WTC11 (cell line): ENCODE data around the gene KLF13. TPM values are rescaled to one million over a fixed set of nuclear protein-coding genes. Genes with fewer than 3 reads are reported as not detected.

Experiments used
- ATAC-seq: fragments of 200-7000 bp; cut with Tn5 transposase; 2 replicates; pipeline ENCODE4 v1.10.0; 2021; ENCODE audit warnings: mild to moderate bottlenecking, moderate library complexity
- CTCF ChIA-PET: fragments of 300-600 bp; sonication (Branson Sonifier 250); formaldehyde crosslinking; loops from one replicate; lab custom pipeline; 2021; ENCODE audit warnings: antibody characterized with exemption; lab: Charles Lee
- POLR2A ChIA-PET: fragments of 350-600 bp; sonication (Branson Sonifier 250); formaldehyde crosslinking; loops from one replicate; lab custom pipeline; 2021; ENCODE audit warnings: antibody characterized with exemption; lab: Charles Lee
- DNase-seq: peaks from one replicate; pipeline ENCODE4 v3.0.0; 2021; ENCODE audit warnings: low spot score
- H3K27ac Mint-ChIP-seq: 2 replicates; pipeline ENCODE4 v1.8.0; 2021; ENCODE audit warnings: mixed read lengths
- H3K27me3 Mint-ChIP-seq: 2 replicates; pipeline ENCODE4 v1.8.0; 2021; ENCODE audit warnings: low read depth, mild to moderate bottlenecking, moderate library complexity, mixed read lengths
- H3K36me3 Mint-ChIP-seq: 2 replicates; pipeline ENCODE4 v1.8.0; 2021; ENCODE audit warnings: mixed read lengths
- H3K4me1 Mint-ChIP-seq: 2 replicates; pipeline ENCODE4 v1.8.0; 2022; ENCODE audit warnings: mixed read lengths
- H3K4me3 Mint-ChIP-seq: 2 replicates; pipeline ENCODE4 v1.8.0; 2021; ENCODE audit warnings: mild to moderate bottlenecking, moderate library complexity, mixed read lengths
- H3K9me3 Mint-ChIP-seq: 2 replicates; pipeline ENCODE4 v1.8.0; 2021; ENCODE audit warnings: mixed read lengths
- ATF3 ChIP-seq: sonication (generic); formaldehyde crosslinking; conservative IDR thresholded peaks from 2 replicates; pipeline ENCODE4 v1.8.1; 2022; ENCODE audit warnings: mild to moderate bottlenecking, missing genetic modification reagents
- FOXK1 ChIP-seq: sonication (generic); formaldehyde crosslinking; IDR thresholded peaks from 2 replicates; pipeline ENCODE4 v1.8.0; 2022; ENCODE audit warnings: mild to moderate bottlenecking, moderate library complexity, missing genetic modification reagents
- NR2C2 ChIP-seq: sonication (generic); formaldehyde crosslinking; IDR thresholded peaks from 2 replicates; pipeline ENCODE4 v1.8.0; 2022; ENCODE audit warnings: mild to moderate bottlenecking, missing genetic modification reagents
- PREB ChIP-seq: sonication (generic); formaldehyde crosslinking; IDR thresholded peaks from 2 replicates; pipeline ENCODE4 v1.8.1; 2022; ENCODE audit warnings: mild to moderate bottlenecking, missing genetic modification reagents, moderate library complexity, borderline replicate concordance
- SOX15 ChIP-seq: fragments of 250-450 bp; sonication (Bioruptor Pico); IDR thresholded peaks from 2 replicates; pipeline ENCODE4 v1.9.0; 2021; ENCODE audit warnings: mild to moderate bottlenecking
- STAT6 ChIP-seq: sonication (generic); formaldehyde crosslinking; conservative IDR thresholded peaks from 2 replicates; pipeline ENCODE4 v1.8.1; 2023; ENCODE audit warnings: mild to moderate bottlenecking, low read depth, missing genetic modification reagents, moderate library complexity
- TEAD1 ChIP-seq: sonication (generic); formaldehyde crosslinking; IDR thresholded peaks from 2 replicates; pipeline ENCODE4 v1.8.0; 2022; ENCODE audit warnings: mild to moderate bottlenecking, missing genetic modification reagents
- ZBTB43 ChIP-seq: sonication (generic); formaldehyde crosslinking; IDR thresholded peaks from 2 replicates; pipeline ENCODE4 v1.8.1; 2023; ENCODE audit warnings: mild to moderate bottlenecking, missing genetic modification reagents
- ZNF219 ChIP-seq: sonication (generic); formaldehyde crosslinking; IDR thresholded peaks from 2 replicates; pipeline ENCODE4 v1.8.0; 2023; ENCODE audit warnings: missing genetic modification reagents, mild to moderate bottlenecking, borderline replicate concordance
- ZNF281 ChIP-seq: sonication (generic); formaldehyde crosslinking; IDR thresholded peaks from 2 replicates; pipeline ENCODE4 v1.8.0; 2023; ENCODE audit warnings: mild to moderate bottlenecking, missing genetic modification reagents
- ZNF671 ChIP-seq: fragments of 250-450 bp; sonication (Bioruptor Pico); IDR thresholded peaks from 2 replicates; pipeline ENCODE4 v1.8.0; 2021; ENCODE audit warnings: mild to moderate bottlenecking
- total RNA-seq: library from RNA; stranded (reverse); gene quantifications from 3 replicates; pipeline ENCODE4 v1.2.3, GENCODE V29; 2021

Gene KLF13
- total RNA-seq, 1 experiment from 2014 or later, result 38.1 TPM

GRCh38 chr15:31317421-31318327 lies 9.0 kb upstream of the KLF13 start (continued):
- TF ChIP-seq ZNF281 (CRISPR knock-in tag) (no peak), TEAD1 (CRISPR knock-in tag) (no peak)

- TF ChIP-seq ZNF219 (CRISPR knock-in tag) (no peak), SOX15 (CRISPR knock-in tag) (no peak), PREB (CRISPR knock-in tag) (no peak), ZNF671 (CRISPR knock-in tag) (no peak), NR2C2 (no peak)
- TF ChIP-seq, all 79 proteins: peak for 0
- H3K9me3 Mint-ChIP-seq, result peaks cover 8% of the 10 kb centered on the region
- H3K4me3 Mint-ChIP-seq, result no peak overlapping the region
- H3K27me3 Mint-ChIP-seq, result peaks cover 4% of the 10 kb centered on the region; the same call in 1 of the 2 replicates
- DNase-seq, result no peak
- no peak overlapping the region for H3K27ac Mint-ChIP-seq
- peaks cover 6% of the 10 kb centered on the region; the same call in 1 of the 2 replicates for H3K36me3 Mint-ChIP-seq
- POLR2A ChIA-PET, result no interaction called here
- peaks cover 14% of the 10 kb centered on the region for H3K4me1 Mint-ChIP-seq
- CTCF ChIA-PET, result interaction anchor here (1.4 kb wide), 1 partner anchor 10 kb away, joined by 4 read pairs; no protein-coding TSS in a partner anchor
- ATAC-seq, result no peak
Observed at GRCh38 chr15:31318429-31318828, 8.2 kb upstream of the KLF13 start.

- Mint-ChIP-seq H3K27me3 (peaks cover 14% of the 10 kb centered on the region), H3K36me3 (peaks cover 6% of the 10 kb centered on the region; the same call in 1 of the 2 replicates), H3K27ac (no peak overlapping the region)
- TF ChIP-seq ATF3 (CRISPR knock-in tag), result no peak
- no peak for TF ChIP-seq STAT6
- no peak for TF ChIP-seq FOXK1 (CRISPR knock-in tag)
- TF ChIP-seq ZBTB43 (CRISPR knock-in tag), result no peak
- TF ChIP-seq, all 79 proteins: peak for 0
- Mint-ChIP-seq H3K9me3 (peaks cover 8% of the 10 kb centered on the region), H3K4me3 (no peak overlapping the region), H3K4me1 (peaks cover 20% of the 10 kb centered on the region)
- POLR2A ChIA-PET, result no interaction called here
- no peak for ATAC-seq
- no peak for DNase-seq
- CTCF ChIA-PET, result interaction anchor here (2.0 kb wide), 1 partner anchor 115 kb away, joined by 6 read pairs; no protein-coding TSS in a partner anchor
Observed at GRCh38 chr15:31320022-31320421, 6.6 kb upstream of the KLF13 start.
